Vagina (tissue), 2 donors: ENCODE measurements around the gene INSIG2.

Experiments used
- CTCF ChIP-seq, 3 experiments: fragments of 450-650 bp in 2 of 3; fragments of 200-600 bp in 1 of 3; sonication (generic) in 1 of 3; IDR thresholded peaks; one replicate each; pipeline ENCODE4 v1.5.1; 2017 to 2019; ENCODE audit warnings: antibody characterized with exemption in 3 of 3, mild to moderate bottlenecking in 2 of 3, moderate library complexity in 2 of 3
- POLR2A ChIP-seq, 2 donors: fragments of 450-650 bp; IDR thresholded peaks; one replicate each; pipeline ENCODE4 v1.6.1; 2017; ENCODE audit warnings: antibody characterized with exemption in 2 of 2, mild to moderate bottlenecking in 2 of 2, moderate library complexity in 2 of 2
- POLR2AphosphoS5 ChIP-seq, 2 donors: sonication (generic); formaldehyde crosslinking; IDR thresholded peaks; one replicate each; pipeline ENCODE4 v1.9.0; 2017; ENCODE audit warnings: antibody characterized with exemption in 2 of 2, mild to moderate bottlenecking in 2 of 2, low read depth in 1 of 2; ENCODE audit not compliant: insufficient read depth in 1 of 2

- TF ChIP-seq CTCF (IDR thresholded peaks at IDR 0.05) = no peak
- no peak for TF ChIP-seq POLR2AphosphoS5 (IDR thresholded peaks at IDR 0.05; ENCODE audit: insufficient read depth in 1 of 2, low read depth in 1 of 2)
- no peak for TF ChIP-seq POLR2A (IDR thresholded peaks at IDR 0.05)
These were observed 2.1 kb upstream of the INSIG2 start for GRCh38 chr2:118086024-118086633.
